Measurements from ENCODE around the gene CTBP2. TPM values are rescaled to one million over a fixed set of nuclear protein-coding genes. Genes with fewer than 3 reads are reported as not detected.

CTBP2 gene
- total and polyA plus RNA-seq, 10 of the 15 experiments (the other 5 are each of a cell fraction or from before 2014, with no cell fraction given): 0.02 to 0.72 (median 0.06) TPM; not detected in 2

- H3K4me2 ChIP-seq (ENCODE audit: control insufficient read depth, insufficient read depth): no peak overlapping the region
- H2AFZ ChIP-seq (ENCODE audit: control insufficient read depth, low read depth, low read length): no peak overlapping the region
- 58% methylated on average over 7 of the region's 7 CpGs for WGBS (ENCODE audit: insufficient coverage, insufficient replicate concordance, low lambda C conversion rate, missing lambda C conversion rate)
- intact Hi-C loops (cut with micrococcal nuclease; ENCODE audit: unreplicated experiment) (no loop called here), in situ Hi-C loops (cut with MboI) (no loop called here)
- FAIRE-seq (no peak), ATAC-seq (no peak), DNase-seq (ENCODE audit: low read depth, low spot score) (no peak)
- H3K27me3 ChIP-seq (replicated peaks in 1 of 2; ENCODE audit: control insufficient read depth in 2 of 2, insufficient read depth in 2 of 2, low read length in 1 of 2): peaks cover 0 to 2% of the 10 kb centered on the region in 2 experiments; a peak in 1 of 4 replicates
- H3K4me1 ChIP-seq (ENCODE audit: control insufficient read depth, insufficient read depth, low read length): no peaks in the 10 kb centered on the region
- no peak overlapping the region for H3K27ac ChIP-seq (ENCODE audit: control insufficient read depth, insufficient read depth)
- ChIA-PET CTCF (interaction anchor here (0.5 kb wide), 1 partner anchor 621 kb away, joined by 3 read pairs; no protein-coding TSS in a partner anchor), SMC1A (ENCODE audit: uncharacterized antibody, unreplicated experiment) (no interaction called here), POLR2A (no interaction called here), RAD21 (ENCODE audit: unreplicated experiment) (no interaction called here)
- H4K20me1 ChIP-seq (ENCODE audit: control insufficient read depth, insufficient read depth): no peaks in the 10 kb centered on the region
- H3K9me3 ChIP-seq (replicated peaks; ENCODE audit: control insufficient read depth, insufficient read depth, low read length): no peaks in the 10 kb centered on the region
- no peak overlapping the region for H3K4me3 ChIP-seq
- BruUV-seq (replicated peaks): no TSS peak
- no peak for TF ChIP-seq CREM (IDR thresholded peaks at IDR 0.05; ENCODE audit: low read depth)
- TF ChIP-seq PKNOX1 (IDR thresholded peaks at IDR 0.05): no peak
- TF ChIP-seq SMAD5 (IDR thresholded peaks at IDR 0.05; ENCODE audit: low read depth): no peak
- TF ChIP-seq KAT2A (conservative IDR thresholded peaks at IDR 0.05; ENCODE audit: control insufficient read depth, low read depth, low read length): no peak
- TF ChIP-seq CEBPZ (IDR thresholded peaks at IDR 0.05; ENCODE audit: low read depth, low read length): no peak
- no peak for TF ChIP-seq RFX5 (IDR thresholded peaks at IDR 0.05; ENCODE audit: low read depth, low read length)
- no peak for TF ChIP-seq BMI1 (IDR thresholded peaks at IDR 0.05; ENCODE audit: borderline replicate concordance)
- TF ChIP-seq SMAD1 (IDR thresholded peaks at IDR 0.05; ENCODE audit: low read depth, partially characterized antibody): no peak
- TF ChIP-seq IKZF2 (IDR thresholded peaks at IDR 0.05): no peak
- no peak for TF ChIP-seq TCF12 (IDR thresholded peaks at IDR 0.05; ENCODE audit: low read depth, low read length)
- no peak for TF ChIP-seq NRF1 (conservative IDR thresholded peaks at IDR 0.05; ENCODE audit: low read depth, low read length)
- TF ChIP-seq RAD51 (IDR thresholded peaks at IDR 0.05): no peak
- no peak for TF ChIP-seq POU2F2 (IDR thresholded peaks at IDR 0.05; ENCODE audit: borderline replicate concordance, low read depth, low read length)
- no peak for TF ChIP-seq USF1 (IDR thresholded peaks at IDR 0.05; ENCODE audit: borderline replicate concordance, extremely low read length, insufficient read depth, low read depth, low read length)
- no peaks in the 10 kb centered on the region for H3K79me2 ChIP-seq (ENCODE audit: control insufficient read depth, insufficient read depth, low read length)
- H3K9ac ChIP-seq (ENCODE audit: control insufficient read depth, insufficient read depth, low read length): no peak overlapping the region
- H3K36me3 ChIP-seq (ENCODE audit: control insufficient read depth in 2 of 2, insufficient read depth in 2 of 2, low read length in 1 of 2): no peaks in the 10 kb centered on the region
Observed at GRCh38 chr10:125013529-125013872, 146.9 kb downstream of the CTBP2 start.

Data from GM12878 (cell line).